Caco-2 (cell line): ENCODE measurements around the gene LDLR. TPM values are rescaled to one million over a fixed set of nuclear protein-coding genes. Genes with fewer than 3 reads are reported as not detected.

Experiments used
- BruUV-seq: library from RNA; stranded (reverse); fragments of 400-500 nt; replicated peaks from 2 replicates; lab custom pipeline; 2021; lab: Mats Ljungman, UMichigan
- CTCF ChIA-PET: fragments of 300-600 bp; sonication (Branson Sonifier 250); formaldehyde crosslinking; loops from one replicate; lab custom pipeline; 2022; ENCODE audit warnings: antibody characterized with exemption; lab: Charles Lee
- POLR2A ChIA-PET: fragments of 300-600 bp; sonication (Branson Sonifier 250); formaldehyde crosslinking; loops from one replicate; lab custom pipeline; 2022; ENCODE audit warnings: antibody characterized with exemption; lab: Charles Lee
- DNase-seq, 2 experiments: peaks; one replicate each; pipeline versions ENCODE4 v3.0.0 to v3.0.0-alpha.2; 2020 to 2022
- H3K27me3 ChIP-seq: replicated peaks from 2 replicates; pipeline ENCODE4 v1.6.0; 2011; ENCODE audit warnings: low read length; ENCODE audit not compliant: control insufficient read depth, insufficient read depth
- H3K36me3 ChIP-seq: 2 replicates; pipeline ENCODE4 v1.5.1; 2011; ENCODE audit warnings: low read length; ENCODE audit not compliant: control insufficient read depth, insufficient read depth
- H3K4me1 ChIP-seq: fragments of 250-450 bp; sonication (Bioruptor Pico); 2 replicates; pipeline ENCODE4 v1.5.1; 2020; ENCODE audit warnings: mild to moderate bottlenecking
- H3K4me3 ChIP-seq: 2 replicates; pipeline ENCODE4 v1.5.1; 2011; ENCODE audit warnings: low read depth, mild to moderate bottlenecking, control low read depth, low read length
- H3K9me3 ChIP-seq: fragments of 250-450 bp; sonication (Bioruptor Pico); 2 replicates; pipeline ENCODE4 v1.5.1; 2020; ENCODE audit warnings: mild to moderate bottlenecking, moderate library complexity
- H3K27ac Mint-ChIP-seq: one replicate; pipeline ENCODE4 v1.8.0; 2022; ENCODE audit warnings: mixed read lengths; ENCODE audit not compliant: unreplicated experiment
- H3K27me3 Mint-ChIP-seq: one replicate; pipeline ENCODE4 v1.8.0; 2022; ENCODE audit warnings: mixed read lengths; ENCODE audit not compliant: insufficient read depth, unreplicated experiment
- H3K36me3 Mint-ChIP-seq: one replicate; pipeline ENCODE4 v1.8.0; 2022; ENCODE audit warnings: mild to moderate bottlenecking, mixed read lengths; ENCODE audit not compliant: insufficient read depth, unreplicated experiment
- H3K4me1 Mint-ChIP-seq: one replicate; pipeline ENCODE4 v1.8.0; 2022; ENCODE audit warnings: low read depth, mixed read lengths; ENCODE audit not compliant: unreplicated experiment
- H3K4me3 Mint-ChIP-seq: one replicate; pipeline ENCODE4 v1.8.0; 2022; ENCODE audit warnings: mild to moderate bottlenecking, moderate library complexity, mixed read lengths; ENCODE audit not compliant: unreplicated experiment
- H3K9me3 Mint-ChIP-seq: one replicate; pipeline ENCODE4 v1.8.0; 2022; ENCODE audit warnings: mixed read lengths; ENCODE audit not compliant: unreplicated experiment
- intact Hi-C: fragments of 100-400 bp; cut with micrococcal nuclease; formaldehyde crosslinking; loops from one replicate; pipeline ENCODE4 v1.10.0; 2022; ENCODE audit not compliant: unreplicated experiment
- total RNA-seq: library from RNA; stranded (reverse); gene quantifications from 2 replicates; pipeline ENCODE4 v1.2.3, GENCODE V29; 2022
- TF ChIP-seq, protein P1 (sequence below), 2 experiments: fragments of 200-600 bp in 1 of 2; IDR thresholded peaks; 1 replicate in 1 of 2; 2 replicates in 1 of 2; pipeline versions ENCODE4 v1.5.1 to v1.8.0; 2011 to 2022; ENCODE audit warnings: antibody characterized with exemption in 1 of 2, control low read depth in 1 of 2, inconsistent platforms in 1 of 2, low read depth in 1 of 2, low read length in 1 of 2, mild to moderate bottlenecking in 1 of 2, moderate library complexity in 1 of 2; ENCODE audit not compliant: insufficient read depth in 1 of 2, severe bottlenecking in 1 of 2, unreplicated experiment in 1 of 2

Gene LDLR
- total RNA-seq, 1 experiment from 2014 or later = 68.9 TPM

DNA sequence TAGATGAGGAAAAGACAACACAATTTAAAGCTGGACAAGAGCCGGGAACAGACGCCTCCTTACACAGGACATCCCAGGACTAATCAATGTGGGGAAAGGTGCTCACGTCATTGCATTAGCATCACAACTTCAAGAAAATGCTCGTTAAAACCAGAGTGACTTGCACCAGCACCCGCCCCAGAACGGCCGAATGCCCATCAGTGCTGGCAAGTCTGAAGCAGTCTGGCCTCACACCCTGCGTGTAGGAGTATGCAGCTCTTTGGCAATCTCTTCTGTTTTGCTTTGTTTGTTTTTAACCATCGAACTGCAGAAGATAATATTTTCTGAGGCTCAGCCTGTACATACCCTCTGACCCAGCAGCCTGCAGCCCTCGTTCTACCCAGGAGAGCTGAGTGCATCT lies 44.8 kb upstream of the LDLR start:
- Histone ChIP-seq H3K4me1 (no peaks in the 10 kb centered on the region), H3K36me3 (peaks cover 2% of the 10 kb centered on the region), H3K4me3 (no peak overlapping the region), H3K27me3 (no peaks in the 10 kb centered on the region), H3K9me3 (no peaks in the 10 kb centered on the region)
- no peak for DNase-seq
- CTCF ChIA-PET = no interaction called here
- no peak overlapping the region for H3K4me3 Mint-ChIP-seq
- peaks cover 65% of the 10 kb centered on the region for H3K36me3 Mint-ChIP-seq
- no peaks in the 10 kb centered on the region for H3K4me1 Mint-ChIP-seq
- BruUV-seq = no TSS peak
- H3K27me3 Mint-ChIP-seq = no peaks in the 10 kb centered on the region
- TF ChIP-seq, protein P1, sequence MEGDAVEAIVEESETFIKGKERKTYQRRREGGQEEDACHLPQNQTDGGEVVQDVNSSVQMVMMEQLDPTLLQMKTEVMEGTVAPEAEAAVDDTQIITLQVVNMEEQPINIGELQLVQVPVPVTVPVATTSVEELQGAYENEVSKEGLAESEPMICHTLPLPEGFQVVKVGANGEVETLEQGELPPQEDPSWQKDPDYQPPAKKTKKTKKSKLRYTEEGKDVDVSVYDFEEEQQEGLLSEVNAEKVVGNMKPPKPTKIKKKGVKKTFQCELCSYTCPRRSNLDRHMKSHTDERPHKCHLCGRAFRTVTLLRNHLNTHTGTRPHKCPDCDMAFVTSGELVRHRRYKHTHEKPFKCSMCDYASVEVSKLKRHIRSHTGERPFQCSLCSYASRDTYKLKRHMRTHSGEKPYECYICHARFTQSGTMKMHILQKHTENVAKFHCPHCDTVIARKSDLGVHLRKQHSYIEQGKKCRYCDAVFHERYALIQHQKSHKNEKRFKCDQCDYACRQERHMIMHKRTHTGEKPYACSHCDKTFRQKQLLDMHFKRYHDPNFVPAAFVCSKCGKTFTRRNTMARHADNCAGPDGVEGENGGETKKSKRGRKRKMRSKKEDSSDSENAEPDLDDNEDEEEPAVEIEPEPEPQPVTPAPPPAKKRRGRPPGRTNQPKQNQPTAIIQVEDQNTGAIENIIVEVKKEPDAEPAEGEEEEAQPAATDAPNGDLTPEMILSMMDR (IDR thresholded peaks at IDR 0.05; ENCODE audit: insufficient read depth in 1 of 2, low read depth in 1 of 2, low read length in 1 of 2, severe bottlenecking in 1 of 2, unreplicated experiment in 1 of 2) = no peak
- H3K27ac Mint-ChIP-seq = no peak overlapping the region
- no peaks in the 10 kb centered on the region for H3K9me3 Mint-ChIP-seq
- intact Hi-C loops = no loop called here
- POLR2A ChIA-PET = no interaction called here

DNA sequence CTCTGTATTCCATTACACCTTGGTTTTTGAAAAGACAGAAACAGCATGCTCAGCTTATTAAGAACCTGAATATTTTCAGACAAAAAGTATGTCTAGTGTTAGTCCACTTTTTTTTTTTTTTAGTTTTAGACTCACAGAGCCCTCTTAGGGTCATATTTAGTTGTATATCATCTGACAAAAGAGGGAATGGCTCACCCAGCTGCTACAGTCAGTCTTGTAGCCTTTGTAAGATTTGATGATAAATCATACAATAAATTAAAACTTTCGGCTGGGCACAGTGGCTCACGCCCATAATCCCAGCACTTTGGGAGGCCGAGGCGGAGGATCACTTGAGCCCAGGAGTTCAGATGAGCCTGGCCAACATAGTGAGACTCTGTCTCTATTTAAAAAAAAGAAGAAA lies 43.7 kb upstream of the LDLR start:
- no peak overlapping the region for H3K27ac Mint-ChIP-seq
- CTCF ChIA-PET = no interaction called here
- no peaks in the 10 kb centered on the region for H3K9me3 ChIP-seq
- no peak overlapping the region for H3K4me3 ChIP-seq
- H3K4me1 ChIP-seq = no peaks in the 10 kb centered on the region
- H3K36me3 Mint-ChIP-seq = peaks cover 61% of the 10 kb centered on the region
- H3K27me3 Mint-ChIP-seq = no peaks in the 10 kb centered on the region
- DNase-seq = no peak
- no peaks in the 10 kb centered on the region for H3K27me3 ChIP-seq
- peaks cover 2% of the 10 kb centered on the region for H3K36me3 ChIP-seq
- TF ChIP-seq, protein P1 (IDR thresholded peaks at IDR 0.05; ENCODE audit: insufficient read depth in 1 of 2, low read depth in 1 of 2, low read length in 1 of 2, severe bottlenecking in 1 of 2, unreplicated experiment in 1 of 2) = no peak
- POLR2A ChIA-PET = no interaction called here
- no peaks in the 10 kb centered on the region for H3K9me3 Mint-ChIP-seq
- no peaks in the 10 kb centered on the region for H3K4me1 Mint-ChIP-seq
- no TSS peak for BruUV-seq
- no peak overlapping the region for H3K4me3 Mint-ChIP-seq
- intact Hi-C loops = no loop called here

DNA sequence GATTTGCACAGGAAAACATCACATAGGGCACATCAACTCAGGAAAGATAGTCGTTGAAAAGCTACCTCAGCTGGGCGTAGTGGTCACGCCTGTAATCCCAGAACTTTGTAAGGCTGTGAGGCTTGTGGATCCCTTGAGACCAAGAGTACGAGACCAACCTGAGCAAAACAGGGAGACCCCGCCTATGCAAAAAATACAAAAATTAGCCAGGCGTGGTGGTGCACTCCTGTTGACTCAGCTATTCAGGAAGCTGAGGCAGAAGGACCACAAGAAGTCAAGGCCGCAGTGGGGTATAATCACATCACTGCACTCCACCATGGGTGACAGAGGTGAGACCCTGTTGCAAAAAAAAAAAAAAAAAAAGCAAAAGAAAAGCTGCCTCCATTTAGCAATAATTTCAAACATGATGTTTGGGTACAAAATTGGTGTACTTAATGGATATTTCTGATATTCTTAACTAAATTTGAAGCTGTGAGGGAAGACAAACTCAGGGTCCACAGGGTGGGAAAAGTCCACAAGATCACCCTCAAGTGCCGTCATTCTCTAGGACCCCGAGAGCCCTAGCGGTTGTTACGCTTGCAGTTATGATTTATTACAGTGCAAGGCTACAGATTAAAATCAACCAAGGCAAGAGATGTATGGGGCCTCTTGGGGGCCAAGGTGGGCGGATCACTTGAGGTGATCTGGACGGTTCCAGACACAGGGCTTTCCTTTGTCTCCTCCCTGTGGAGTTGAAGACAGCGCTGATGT lies 42.5 kb upstream of the LDLR start:
- intact Hi-C loops = no loop called here
- Mint-ChIP-seq H3K36me3 (peaks cover 55% of the 10 kb centered on the region), H3K27ac (no peak overlapping the region), H3K4me3 (no peak overlapping the region), H3K4me1 (no peaks in the 10 kb centered on the region), H3K9me3 (no peaks in the 10 kb centered on the region), H3K27me3 (no peaks in the 10 kb centered on the region)
- CTCF ChIA-PET = interaction anchor here (0.6 kb wide), 1 partner anchor 54 kb away, joined by 6 read pairs; no protein-coding TSS in a partner anchor
- TF ChIP-seq, protein P1 (IDR thresholded peaks at IDR 0.05; ENCODE audit: insufficient read depth in 1 of 2, low read depth in 1 of 2, low read length in 1 of 2, severe bottlenecking in 1 of 2, unreplicated experiment in 1 of 2) = no peak
- POLR2A ChIA-PET = no interaction called here
- H3K4me1 ChIP-seq = no peaks in the 10 kb centered on the region
- no peaks in the 10 kb centered on the region for H3K27me3 ChIP-seq
- H3K4me3 ChIP-seq = no peak overlapping the region
- H3K36me3 ChIP-seq = peaks cover 2% of the 10 kb centered on the region
- no peaks in the 10 kb centered on the region for H3K9me3 ChIP-seq
- no peak for DNase-seq
- no TSS peak for BruUV-seq
